DND-41 (cell line): Measurements from ENCODE around the gene BRIP1.

Source experiments
- CTCF ChIP-seq: IDR thresholded peaks from 2 replicates; pipeline ENCODE4 v1.5.1; 2012; ENCODE audit warnings: borderline replicate concordance, low read length, moderate library complexity, mild to moderate bottlenecking; ENCODE audit not compliant: poor library complexity, severe bottlenecking; ENCODE audit errors: extremely low read depth
- EZH2 ChIP-seq: IDR thresholded peaks from 3 replicates; pipeline ENCODE4 v1.6.1; 2012; ENCODE audit warnings: borderline replicate concordance, low read depth, mild to moderate bottlenecking, moderate library complexity, low read length, inconsistent platforms; ENCODE audit not compliant: severe bottlenecking

DNA sequence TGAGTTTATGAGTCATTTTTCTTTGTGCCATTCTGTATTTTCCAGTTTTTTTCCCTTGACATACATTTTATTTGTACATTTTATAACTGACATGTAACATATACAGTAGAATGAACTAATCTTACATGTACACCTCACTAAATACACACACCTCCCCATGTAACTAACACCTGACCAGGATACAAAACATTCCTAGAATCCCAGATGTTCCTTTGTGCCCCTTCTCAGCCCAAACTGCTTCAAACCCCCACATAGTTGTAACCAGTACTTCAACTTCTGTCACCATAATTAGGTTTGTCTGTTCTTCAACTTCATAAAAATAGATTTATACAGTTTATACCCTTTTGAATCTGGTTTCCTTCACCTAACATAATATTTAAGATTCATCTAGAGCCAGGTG lies 73.5 kb downstream of the BRIP1 start:
- TF ChIP-seq CTCF, result no peak
- no peak for TF ChIP-seq EZH2
